CD4-positive, alpha-beta T cell treated with Interleukin-10 for 1 hour (primary cell): ENCODE data around the gene NEK6.

ENCODE experiments used
- DNase-seq: peaks from one replicate; pipeline ENCODE4 v3.0.0-alpha.2; 2020

The NEK6 gene

DNA sequence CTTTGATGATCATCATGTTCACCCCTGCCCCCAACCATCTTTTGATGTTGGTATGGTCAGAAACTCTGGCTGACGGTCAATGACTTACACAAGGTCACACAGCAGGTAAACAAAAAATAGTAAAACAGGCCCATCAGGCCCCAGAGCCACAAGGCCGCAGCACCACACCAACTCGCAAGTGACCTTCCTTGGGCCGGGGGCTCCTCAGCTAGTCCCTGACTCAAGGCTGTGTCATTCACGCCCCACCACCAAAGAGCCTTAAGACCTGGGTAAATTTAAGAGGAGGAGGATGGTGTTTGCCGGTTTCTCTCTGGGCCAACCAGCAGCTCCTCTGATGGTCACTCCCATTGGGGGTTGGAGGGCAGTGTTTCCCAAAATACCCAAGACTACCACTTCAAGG lies 101.7 kb downstream of the NEK6 start:
- no peak for DNase-seq

DNA sequence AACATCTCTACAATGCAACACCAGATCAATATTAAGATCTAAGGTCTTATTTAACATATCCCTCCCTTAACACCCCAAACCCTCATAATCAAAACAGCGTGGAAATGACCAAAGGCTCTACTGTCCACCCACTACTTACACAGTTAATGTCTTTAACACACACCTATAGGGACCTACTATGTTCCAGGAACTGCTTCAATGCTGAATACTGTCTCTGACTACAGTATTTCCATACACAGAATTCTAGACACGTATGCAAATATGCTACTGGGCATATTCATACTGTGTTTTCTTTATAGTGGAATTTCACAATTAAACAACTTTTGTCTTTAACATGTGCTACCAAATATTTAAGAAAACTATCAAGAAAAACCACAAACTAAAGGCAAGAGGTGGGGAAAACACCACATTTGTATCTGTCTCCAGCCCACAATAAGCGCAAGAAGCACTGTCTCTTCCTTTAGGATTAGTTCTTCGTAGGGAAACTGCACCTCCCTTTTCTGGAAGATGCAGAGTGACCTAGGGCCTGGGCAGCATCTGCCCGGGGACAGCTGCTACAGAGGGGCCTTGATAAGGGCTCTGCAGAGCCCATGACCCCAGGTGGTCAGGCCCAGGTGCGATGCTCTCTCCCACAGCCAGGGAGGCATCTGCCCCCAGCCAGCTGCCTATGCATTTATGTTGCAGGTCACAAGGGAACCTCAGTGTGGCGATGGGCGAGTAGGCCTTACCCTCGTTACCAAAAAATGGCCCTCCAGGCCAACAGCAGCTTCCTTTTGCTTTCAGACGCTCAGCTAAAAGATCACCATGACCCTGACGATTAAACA lies 102.3 kb downstream of the NEK6 start:
- no peak for DNase-seq

DNA sequence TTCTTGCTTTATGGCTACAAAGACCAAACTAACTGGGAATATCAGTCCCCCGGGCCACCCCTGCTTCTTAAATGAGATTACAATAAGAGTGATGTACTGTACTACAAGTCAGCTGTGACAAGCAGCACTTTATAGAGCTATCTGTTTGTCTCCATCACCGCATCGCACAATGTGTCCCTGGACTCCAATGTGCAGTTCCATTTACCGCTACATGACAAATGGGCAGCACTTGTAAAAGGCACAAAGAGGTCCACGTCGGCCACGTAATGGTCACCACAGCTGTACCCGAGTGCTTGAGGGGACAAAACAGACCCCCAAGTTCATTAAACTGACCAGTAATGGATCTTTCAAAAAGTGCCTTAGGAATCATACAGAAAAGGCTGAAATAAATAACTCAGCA lies 103.4 kb downstream of the NEK6 start:
- DNase-seq: no peak

DNA sequence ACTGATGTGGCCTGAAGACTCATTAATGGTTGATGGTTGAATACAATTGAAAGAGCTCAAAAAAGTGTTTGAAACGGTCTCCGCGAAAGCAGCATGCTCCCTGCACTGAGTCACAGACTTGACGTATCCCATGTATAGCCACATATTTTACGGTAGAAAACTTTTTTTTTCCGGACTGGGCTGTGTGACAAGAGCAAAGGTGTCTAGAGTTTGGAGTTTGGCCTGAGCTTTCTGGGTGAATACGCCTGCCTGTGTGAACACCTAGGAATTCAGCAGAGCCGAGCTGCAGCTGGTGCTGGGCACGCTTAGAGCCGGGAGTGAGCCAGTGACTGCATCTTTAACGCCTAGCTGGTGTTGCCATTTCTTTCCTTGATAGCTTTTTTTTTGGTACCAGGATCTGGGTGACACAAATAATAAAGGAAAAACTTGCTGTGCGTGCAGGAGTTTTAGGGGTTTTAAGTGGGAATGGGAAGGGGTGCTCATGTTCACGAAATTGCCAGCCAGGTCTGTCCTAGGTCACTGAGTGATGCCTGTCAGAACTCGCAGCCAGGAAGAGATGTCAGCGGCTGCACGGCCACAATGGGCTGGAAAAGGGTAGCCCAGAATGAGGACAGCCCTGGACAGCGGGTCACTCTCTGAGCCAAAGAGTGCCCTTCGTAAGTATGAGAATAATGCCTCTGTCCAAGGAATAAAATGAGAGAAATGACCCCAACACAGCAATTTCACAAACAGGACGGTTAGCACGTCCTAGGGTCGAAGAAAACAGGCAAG lies 105.8 kb downstream of the NEK6 start:
- no peak for DNase-seq

DNA sequence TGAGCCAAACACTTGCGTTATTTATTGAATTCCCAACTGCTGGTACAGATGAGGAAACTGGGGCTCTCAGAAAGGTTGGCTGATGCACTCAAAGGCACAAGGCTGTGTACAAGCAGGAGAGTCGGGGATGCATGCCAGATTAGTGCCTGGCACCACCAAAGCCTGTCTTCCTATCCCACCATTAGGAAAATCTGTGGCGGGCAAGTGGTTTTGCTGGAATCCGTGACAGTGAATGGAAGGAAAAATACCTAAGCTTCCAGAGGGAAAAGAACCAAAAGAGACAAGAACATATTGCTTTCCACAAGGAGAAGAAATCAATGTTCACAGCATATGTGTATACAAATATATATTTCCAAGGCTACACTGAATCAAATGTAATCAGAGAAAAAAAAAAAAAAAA lies 106.4 kb downstream of the NEK6 start:
- no peak for DNase-seq

DNA sequence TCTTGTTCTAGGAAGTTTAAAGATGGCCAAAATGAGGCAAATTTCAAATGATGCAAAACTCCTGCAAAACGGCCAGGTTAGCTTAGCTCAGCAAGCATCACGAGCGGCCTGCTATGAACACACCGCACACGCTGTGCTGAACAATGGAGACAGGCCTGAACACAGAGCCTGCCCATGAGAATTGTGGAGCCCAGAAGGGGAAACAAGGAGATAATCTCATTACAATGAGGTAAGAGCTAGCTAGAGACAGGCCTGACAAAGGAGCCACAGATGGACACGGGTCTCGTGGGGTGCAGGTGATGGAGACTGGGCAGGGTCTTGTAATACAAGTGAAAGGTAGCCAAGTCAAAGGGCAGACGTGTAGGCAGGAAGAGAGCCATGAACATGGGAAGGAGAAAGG lies 107.3 kb downstream of the NEK6 start:
- no peak for DNase-seq

DNA sequence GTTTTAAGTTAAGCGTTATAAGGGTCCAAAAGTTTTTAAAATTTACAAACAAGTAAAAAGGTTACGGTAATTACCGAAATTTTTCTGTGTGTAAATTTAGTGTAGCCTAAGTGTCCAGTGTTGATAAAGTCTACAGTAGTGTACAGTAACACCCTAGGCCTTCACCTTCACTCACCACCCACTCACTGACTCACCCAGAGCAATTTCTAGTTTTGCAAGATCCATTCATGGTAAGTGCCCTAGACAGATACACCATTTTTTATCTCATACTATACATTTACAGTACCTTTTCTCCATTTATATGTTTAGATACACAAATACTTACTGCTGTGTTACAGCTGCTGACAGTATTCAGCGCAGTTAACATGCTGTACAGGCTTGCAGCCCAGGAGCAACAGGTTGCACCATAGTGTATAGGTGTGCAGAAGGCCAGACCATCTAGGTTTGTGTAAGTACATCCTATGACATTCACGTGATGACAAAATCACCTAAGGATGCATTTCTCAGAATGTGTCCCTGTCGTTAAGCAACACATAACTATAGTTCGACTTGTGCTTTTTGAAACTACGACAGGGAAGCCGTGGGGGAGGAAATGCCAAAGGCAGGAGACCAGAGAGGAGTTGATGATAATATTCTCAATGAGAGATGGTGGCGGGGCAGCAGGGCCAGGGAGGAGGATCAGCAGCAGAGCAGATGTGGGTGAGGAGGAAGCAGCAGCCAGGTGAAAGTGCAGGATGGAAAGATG lies 108.9 kb downstream of the NEK6 start:
- no peak for DNase-seq

DNA sequence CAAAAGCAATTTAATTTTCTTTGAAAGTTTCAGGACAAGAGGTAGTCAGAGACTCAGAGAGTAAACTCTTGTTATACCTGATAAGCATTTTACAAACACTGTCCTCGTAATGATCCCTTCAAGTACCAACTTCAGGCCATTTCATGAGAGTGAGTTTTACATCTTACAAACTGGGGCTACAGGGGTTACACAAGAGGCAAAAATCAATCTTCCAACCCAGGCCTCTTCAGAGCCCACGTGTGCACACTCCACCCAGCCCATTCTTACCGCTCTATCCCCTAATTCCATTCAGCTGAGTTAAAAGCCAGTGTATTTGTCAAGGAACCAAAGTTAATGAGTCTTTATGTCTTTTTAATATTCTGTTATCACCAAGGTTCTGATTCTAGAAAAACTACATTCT lies 110.9 kb downstream of the NEK6 start:
- no peak for DNase-seq

DNA sequence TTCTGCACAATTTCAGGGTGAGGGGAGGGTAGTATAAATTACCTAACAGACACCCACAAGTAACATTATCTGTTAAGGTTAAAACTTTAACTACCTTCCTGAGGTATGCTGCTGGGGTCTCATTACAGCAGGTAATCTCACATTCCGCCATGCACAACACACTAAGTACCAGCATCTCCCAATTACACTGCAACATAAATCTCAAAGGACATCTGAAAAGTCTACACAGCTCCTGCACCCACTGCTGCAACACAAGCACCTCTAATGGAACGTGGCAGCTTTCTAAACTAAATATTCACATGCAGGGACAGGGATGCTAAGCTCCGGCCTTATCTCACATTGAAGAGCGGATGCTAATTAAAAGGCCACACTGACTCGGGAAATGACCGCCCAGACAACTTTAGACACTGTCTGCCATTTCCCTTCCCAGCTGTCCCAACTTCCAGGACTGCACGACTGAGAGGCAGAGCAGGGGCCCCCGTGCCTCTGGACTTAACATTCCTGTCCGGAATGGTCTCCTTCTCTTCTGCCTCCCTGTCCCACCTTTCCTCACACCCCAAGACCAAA lies 111.6 kb downstream of the NEK6 start:
- DNase-seq: no peak

DNA sequence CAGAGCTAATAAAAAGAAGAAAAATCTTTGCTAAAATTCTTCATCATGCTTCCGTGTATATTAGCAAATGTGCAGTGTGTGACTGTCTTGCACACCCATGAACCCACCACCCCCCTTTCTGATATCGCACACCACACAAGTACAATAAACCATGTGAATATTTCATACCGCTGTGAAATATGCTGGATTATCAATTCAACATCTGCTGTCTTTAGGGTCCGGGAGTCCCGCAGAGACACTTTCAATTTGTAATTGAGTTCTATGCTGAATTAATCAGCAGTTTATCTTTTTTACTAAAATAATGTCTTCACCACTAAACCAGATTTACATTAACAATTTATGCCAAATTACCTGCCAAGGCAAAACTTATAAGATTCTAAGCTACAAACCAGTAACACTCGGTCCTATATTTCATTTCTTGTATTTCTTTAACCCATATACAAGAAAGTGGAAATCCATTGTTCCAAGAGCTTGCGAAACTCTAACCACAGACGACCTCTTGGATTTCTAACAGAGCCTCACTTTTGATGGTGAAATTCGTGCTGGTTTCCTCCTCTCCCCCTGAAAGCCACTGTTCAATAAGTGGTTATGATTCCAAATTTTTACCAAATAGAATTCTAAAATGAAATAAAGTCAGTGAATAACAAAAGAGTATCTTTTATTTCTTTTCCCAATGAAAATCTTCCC lies 113.3 kb downstream of the NEK6 start:
- DNase-seq: no peak

DNA sequence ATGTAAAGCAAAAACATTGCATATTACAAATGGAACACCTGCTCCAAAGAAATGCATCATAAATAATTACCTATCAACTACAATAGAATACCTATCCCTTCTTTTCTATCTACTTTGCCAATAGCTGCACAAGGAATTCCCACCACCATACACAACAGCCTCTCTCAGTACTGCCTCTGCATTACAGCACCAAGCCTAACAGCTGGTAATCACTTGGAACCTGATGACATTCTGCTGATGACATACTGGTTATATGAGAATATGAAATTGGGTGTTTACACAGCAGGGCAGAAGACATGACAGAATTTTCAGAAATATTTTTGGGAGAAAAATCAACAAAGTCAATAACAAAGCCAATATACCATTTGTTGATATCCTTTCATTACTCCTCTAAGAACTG lies 114.3 kb downstream of the NEK6 start:
- DNase-seq: no peak

DNA sequence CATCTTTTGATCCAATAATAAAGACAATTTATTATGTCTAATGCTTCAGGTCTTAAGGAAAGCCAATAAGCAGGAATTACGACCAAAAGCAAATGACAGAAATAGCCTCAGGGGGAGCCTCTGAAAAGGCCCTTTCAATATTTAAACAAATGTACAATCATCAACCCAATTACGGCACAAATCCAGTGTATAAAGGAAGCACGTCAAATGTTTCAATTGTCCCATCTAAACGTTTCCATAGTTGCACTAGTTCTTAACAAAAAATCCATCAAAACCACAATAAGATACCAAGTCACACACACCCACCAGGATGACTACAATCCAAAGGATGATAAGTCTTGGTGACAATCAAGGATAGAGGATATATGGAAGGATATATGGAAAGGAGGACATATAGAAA lies 115.6 kb downstream of the NEK6 start:
- DNase-seq: no peak

DNA sequence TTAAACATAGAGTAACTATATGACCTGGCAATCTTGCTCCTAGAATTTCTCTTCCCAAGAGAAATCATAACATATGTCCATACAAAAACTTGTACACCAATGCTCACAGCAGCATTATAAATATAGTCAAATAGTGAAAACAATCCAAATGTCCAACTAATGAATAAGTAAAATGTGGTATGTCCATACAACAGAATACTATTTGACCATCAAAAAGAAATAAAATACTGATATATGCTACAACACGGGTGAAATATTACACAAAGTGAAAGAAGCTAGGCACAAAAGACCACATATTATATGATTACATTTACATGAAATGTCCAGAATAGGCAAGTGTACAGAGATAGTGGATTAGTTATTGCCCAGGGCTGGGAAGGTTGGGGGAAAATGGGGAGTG lies 116.1 kb downstream of the NEK6 start:
- no peak for DNase-seq

DNA sequence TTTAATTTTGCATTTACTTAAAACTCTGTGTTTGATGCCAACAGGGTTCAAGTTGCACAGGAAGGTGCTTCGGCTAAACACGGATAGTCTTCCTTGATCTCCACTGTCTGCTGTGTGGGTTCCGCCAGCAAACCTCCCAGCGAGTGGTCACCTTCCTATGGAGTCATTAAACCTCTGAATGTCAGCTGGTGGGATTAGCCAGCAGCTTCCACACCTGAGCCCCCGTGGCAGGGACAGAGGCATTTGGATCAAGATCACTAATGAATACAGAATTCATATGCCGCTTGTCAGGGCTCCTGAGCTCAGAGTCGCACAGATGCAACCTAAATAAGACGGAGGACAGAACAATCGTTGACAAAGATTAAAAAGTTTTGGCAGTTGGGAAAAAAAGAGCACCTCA lies 118.0 kb downstream of the NEK6 start:
- DNase-seq: no peak

DNA sequence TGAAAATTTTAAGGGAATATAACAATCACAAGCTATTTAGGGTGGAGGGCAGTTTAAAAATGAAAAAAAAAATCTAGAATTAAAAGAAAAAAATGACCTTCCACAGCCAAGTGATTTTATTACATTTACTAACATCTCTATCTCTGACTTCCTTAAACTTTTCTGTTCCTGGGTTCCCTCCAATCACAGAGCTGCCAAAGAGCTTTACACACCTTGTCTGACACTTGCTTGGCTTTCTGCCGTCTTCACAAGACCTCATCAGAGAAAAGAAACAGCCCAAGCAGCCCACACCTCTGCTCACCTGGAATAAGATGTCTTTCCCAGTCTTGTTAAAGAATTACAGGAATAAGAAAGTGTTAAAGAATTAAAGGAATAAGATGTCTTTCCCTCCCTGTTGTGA lies 118.6 kb downstream of the NEK6 start:
- no peak for DNase-seq

DNA sequence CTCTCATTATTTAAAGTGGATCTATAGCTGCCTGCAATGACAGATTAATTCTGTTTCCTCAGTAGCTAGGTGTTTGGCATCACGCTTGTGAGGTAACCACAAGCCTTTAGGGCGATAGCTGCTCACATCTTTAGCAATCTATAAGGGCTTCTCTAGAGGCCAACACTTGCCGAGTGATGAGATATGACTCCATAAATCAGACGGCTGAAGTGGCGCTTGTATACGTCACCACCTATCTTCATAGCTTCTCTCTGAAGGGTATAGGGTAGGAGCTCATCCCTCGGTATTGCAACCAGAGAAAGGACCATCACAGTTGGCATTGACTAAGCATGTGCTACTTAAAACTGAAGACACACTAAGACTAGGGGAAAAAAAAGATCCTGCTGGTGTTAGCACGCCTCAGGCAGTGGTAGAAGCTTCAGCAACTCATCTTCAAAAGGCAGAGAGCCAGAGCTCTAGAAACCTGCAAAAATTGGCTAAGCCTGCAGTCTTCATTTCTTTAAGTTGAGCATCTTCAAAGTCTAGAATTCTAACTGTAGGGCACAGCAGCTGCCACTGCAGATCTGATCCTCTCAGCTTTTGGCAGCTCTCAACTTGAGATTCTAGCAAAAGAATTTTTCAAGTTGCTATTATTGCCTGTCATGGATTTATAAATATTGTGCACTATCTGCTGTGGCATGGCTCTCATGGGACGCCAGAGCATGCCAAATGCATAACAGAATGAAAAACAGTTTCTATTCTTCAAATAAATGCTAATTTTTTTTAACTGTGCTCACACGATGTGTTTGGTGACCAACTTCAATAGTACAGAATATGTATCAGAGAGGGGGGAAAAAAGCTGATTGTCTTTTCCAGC lies 120.0 kb downstream of the NEK6 start:
- no peak for DNase-seq

DNA sequence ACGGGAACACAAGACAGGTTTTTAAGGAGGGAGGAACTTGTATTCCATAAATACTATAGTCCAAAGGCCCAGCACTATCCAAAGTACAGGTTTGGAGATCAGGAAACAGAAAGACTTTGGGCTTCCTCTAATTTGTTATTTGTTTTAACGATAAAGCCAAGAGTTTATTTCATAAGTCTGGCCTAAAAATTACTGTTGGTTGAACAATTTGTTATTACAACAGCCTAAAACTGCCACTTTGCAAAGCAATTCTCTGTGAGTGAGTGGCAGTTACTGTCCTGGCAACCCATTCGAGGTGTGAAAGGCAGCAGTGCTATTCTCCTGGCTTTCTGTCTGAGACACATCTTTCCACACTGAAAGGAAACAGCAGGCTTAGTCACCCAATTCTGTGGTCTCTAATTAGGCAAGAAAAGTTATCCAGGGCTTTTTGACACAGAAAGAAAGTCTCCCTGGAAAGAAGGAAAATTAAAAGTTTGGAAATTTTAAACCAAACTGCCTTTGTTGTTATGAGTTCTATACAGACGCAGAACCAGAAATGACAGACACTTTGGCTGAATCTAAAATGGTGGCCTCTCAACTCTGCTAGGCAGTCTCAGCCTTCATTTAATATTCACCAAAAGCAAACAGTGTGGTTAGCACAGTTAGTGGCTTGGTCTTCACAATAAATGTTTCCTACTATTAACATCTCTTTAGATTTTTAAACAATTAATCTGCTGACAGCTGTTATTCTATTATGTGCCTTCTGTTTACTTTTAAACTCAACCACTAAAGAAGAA lies 123.6 kb downstream of the NEK6 start:
- no peak for DNase-seq

DNA sequence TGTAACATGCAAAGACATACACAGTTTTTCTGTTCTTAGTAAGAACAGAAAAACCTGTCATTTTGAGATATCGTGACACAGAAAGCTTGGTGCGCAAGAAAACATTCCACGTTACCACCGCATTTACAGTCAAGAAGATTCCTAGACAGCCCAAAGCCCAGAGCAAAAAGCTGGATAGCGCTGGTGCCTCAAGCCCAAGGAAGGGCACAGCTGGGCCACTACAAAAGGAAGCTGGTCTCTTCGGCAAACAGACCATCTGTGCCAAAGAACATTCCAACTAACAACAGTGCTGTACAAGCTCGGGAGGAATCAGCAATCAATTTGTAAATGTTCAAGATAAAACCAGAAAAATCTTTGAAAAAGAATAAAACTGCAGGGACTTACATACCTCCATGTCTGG lies 126.5 kb downstream of the NEK6 start:
- no peak for DNase-seq

DNA sequence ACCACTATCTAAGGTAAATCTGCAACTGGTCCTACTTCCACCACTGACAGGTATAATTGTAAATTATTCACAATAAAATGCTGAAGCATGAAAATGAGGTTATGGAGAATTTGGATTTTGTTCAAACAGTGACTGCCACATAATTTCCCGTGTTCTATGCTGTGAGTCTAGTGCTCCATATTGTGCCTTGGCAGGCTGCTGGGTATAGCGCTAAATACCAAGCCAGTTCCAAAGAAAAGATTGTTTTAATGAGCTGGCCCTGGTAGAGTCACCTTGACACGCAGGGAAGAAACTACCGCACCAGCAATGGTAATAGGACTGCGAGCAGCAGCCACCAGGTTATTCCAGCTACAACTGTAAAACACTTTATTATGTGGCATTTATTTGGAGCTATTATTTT lies 127.1 kb downstream of the NEK6 start:
- DNase-seq: no peak

DNA sequence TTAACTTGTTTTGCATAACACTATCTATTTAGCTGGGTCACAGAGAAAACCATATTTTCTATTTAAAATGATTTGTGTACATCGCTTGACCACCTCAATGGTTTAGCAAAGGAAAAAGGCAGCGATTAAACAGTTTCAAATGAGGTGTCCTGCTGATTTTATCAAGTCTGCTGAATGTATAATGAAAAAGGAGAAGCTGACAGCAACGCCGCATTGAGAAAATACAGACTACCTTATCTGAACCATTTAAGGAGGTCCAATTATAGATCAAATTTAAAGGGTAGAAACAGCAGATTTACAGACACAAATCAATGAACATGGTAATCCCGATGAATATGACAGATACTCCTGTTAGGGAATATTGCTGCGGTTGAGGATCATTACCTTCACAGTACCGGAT lies 127.9 kb downstream of the NEK6 start:
- DNase-seq: no peak

DNA sequence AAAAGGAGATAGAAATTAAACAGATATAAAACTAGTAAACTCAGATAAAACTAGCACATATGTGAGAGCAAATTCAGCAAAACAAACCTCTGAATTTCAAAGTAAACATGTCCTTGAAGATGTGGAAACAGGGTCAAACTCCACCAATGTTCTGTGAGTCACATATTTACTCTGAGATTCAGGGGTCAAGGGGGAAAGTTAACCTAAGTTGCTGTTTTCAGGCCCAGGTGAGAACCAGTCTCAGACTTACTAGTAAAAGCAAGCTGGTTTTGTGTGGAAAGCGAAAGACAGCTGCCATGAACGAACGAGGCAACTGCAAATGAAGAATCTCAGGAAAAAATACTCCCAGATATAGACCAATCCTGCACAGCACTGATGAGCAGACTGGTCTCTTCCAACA lies 128.5 kb downstream of the NEK6 start:
- no peak for DNase-seq
